HepG2 (cell line): ENCODE data around the gene BTG2. TPM values are rescaled to one million over a fixed set of nuclear protein-coding genes. Genes with fewer than 3 reads are reported as not detected.

Source experiments
- BATF2 ChIP-seq: sonication (generic); formaldehyde crosslinking; IDR thresholded peaks from 2 replicates; pipeline ENCODE4 v1.8.0; 2022; ENCODE audit warnings: mild to moderate bottlenecking, missing genetic modification reagents, moderate library complexity
- GABPB1 ChIP-seq: IDR thresholded peaks from 2 replicates; pipeline ENCODE4 v1.6.1; 2016; ENCODE audit warnings: mild to moderate bottlenecking, missing genetic modification reagents, moderate library complexity, missing compliant biosample characterization
- HOXA7 ChIP-seq: sonication (generic); formaldehyde crosslinking; IDR thresholded peaks from 2 replicates; pipeline ENCODE4 v1.8.1; 2022; ENCODE audit warnings: mild to moderate bottlenecking, missing genetic modification reagents, moderate library complexity
- SPEN ChIP-seq: sonication (generic); formaldehyde crosslinking; IDR thresholded peaks from 2 replicates; pipeline ENCODE4 v1.5.1; 2020; ENCODE audit warnings: low read depth, mild to moderate bottlenecking, missing genetic modification reagents
- TFDP1 ChIP-seq: IDR thresholded peaks from 2 replicates; pipeline ENCODE4 v1.6.1; 2016; ENCODE audit warnings: missing compliant biosample characterization, missing genetic modification reagents, borderline replicate concordance
- UBTF ChIP-seq: sonication (generic); formaldehyde crosslinking; IDR thresholded peaks from 2 replicates; pipeline ENCODE4 v1.4.0; 2020; ENCODE audit warnings: mild to moderate bottlenecking, missing genetic modification reagents
- ZFX ChIP-seq: sonication (generic); formaldehyde crosslinking; IDR thresholded peaks from 2 replicates; pipeline ENCODE4 v1.4.0; 2020; ENCODE audit warnings: mild to moderate bottlenecking, low read depth, missing genetic modification reagents, moderate library complexity
- ZNF121 ChIP-seq: sonication (generic); formaldehyde crosslinking; IDR thresholded peaks from 2 replicates; pipeline ENCODE4 v1.5.0; 2020; ENCODE audit warnings: mild to moderate bottlenecking, missing genetic modification reagents
- ZNF235 ChIP-seq: sonication (generic); formaldehyde crosslinking; IDR thresholded peaks from 2 replicates; pipeline ENCODE4 v1.8.1; 2023; ENCODE audit warnings: mild to moderate bottlenecking, missing genetic modification reagents, borderline replicate concordance
- ZNF282 ChIP-seq: fragments of 450-650 bp; IDR thresholded peaks from 2 replicates; pipeline ENCODE4 v1.6.1; 2018; ENCODE audit not compliant: partially characterized antibody
- ZNF3 ChIP-seq: IDR thresholded peaks from 2 replicates; pipeline ENCODE4 v1.7.0; 2017; ENCODE audit warnings: inconsistent platforms
- ZNF484 ChIP-seq: sonication (generic); formaldehyde crosslinking; IDR thresholded peaks from 2 replicates; pipeline ENCODE4 v1.5.1; 2020; ENCODE audit warnings: mild to moderate bottlenecking, low read depth, missing genetic modification reagents, borderline replicate concordance
- ZNF678 ChIP-seq: sonication (generic); formaldehyde crosslinking; IDR thresholded peaks from 2 replicates; pipeline ENCODE4 v1.4.0; 2020; ENCODE audit warnings: mild to moderate bottlenecking, missing genetic modification reagents
- ZNF816 ChIP-seq: sonication (generic); formaldehyde crosslinking; IDR thresholded peaks from 2 replicates; pipeline ENCODE4 v1.8.0; 2022; ENCODE audit warnings: missing genetic modification reagents, mild to moderate bottlenecking, borderline replicate concordance
- polyA plus RNA-seq, 8 experiments: library from polyadenylated mRNA; depleted of rRNA in 3 of 8; stranded (reverse) in 7 of 8; unstranded in 1 of 8; fragments of >200 nt; fragmentation: Illumina TruSeq in 4 of 8; extraction: Trizol in 4 of 8; gene quantifications; 2 replicates each; pipeline versions ENCODE4 v1.2.1 to v1.2.3, GENCODE V29; 2011 to 2016; ENCODE audit warnings: low read depth in 4 of 8, missing spikeins in 1 of 8, mixed read lengths in 1 of 8; ENCODE audit not compliant: insufficient read depth in 1 of 8
- total RNA-seq, 5 experiments: library from RNA; depleted of rRNA; stranded (reverse); fragments of >200 nt; fragmentation: Illumina TruSeq; extraction: Trizol; gene quantifications; 2 replicates each; pipeline ENCODE4 v1.2.3, GENCODE V29; 2016; ENCODE audit warnings: low read depth in 1 of 5
- TF ChIP-seq, protein P1 (sequence below): sonication (generic); formaldehyde crosslinking; IDR thresholded peaks from 2 replicates; pipeline ENCODE4 v1.4.0; 2020; ENCODE audit warnings: missing genetic modification reagents

The BTG2 gene
- total and polyA plus RNA-seq, 2 of the 13 experiments (the other 11 are each of a cell fraction or from before 2014, with no cell fraction given), result 13.6 to 18.3 TPM

- TF ChIP-seq GABPB1 (CRISPR knock-in tag) (peak; percentile 59; the same call in 1 of the 2 replicates), HOXA7 (CRISPR knock-in tag) (no peak), ZNF235 (CRISPR knock-in tag) (no peak), ZNF678 (CRISPR knock-in tag) (no peak), ZNF484 (no peak), TFDP1 (peak; percentile 69; the same call in 1 of the 2 replicates), BATF2 (CRISPR knock-in tag) (no peak), ZNF3 (CRISPR knock-in tag) (no peak), SPEN (CRISPR knock-in tag) (0 out of 2 replicates have a peak, but pooled peaks have one; percentile 49), ZNF121 (CRISPR knock-in tag) (no peak), ZNF816 (CRISPR knock-in tag) (no peak), ZNF282 (no peak), UBTF (CRISPR knock-in tag) (no peak), ZFX (0 out of 2 replicates have a peak, but pooled peaks have one; percentile 22)
- TF ChIP-seq, protein P1, sequence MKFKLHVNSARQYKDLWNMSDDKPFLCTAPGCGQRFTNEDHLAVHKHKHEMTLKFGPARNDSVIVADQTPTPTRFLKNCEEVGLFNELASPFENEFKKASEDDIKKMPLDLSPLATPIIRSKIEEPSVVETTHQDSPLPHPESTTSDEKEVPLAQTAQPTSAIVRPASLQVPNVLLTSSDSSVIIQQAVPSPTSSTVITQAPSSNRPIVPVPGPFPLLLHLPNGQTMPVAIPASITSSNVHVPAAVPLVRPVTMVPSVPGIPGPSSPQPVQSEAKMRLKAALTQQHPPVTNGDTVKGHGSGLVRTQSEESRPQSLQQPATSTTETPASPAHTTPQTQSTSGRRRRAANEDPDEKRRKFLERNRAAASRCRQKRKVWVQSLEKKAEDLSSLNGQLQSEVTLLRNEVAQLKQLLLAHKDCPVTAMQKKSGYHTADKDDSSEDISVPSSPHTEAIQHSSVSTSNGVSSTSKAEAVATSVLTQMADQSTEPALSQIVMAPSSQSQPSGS (CRISPR knock-in tag), result no peak
These were observed 14.8 kb upstream of the BTG2 start (continued) for GRCh38 chr1:203290261-203291089.
